ENCODE data around the gene NACA2.
"Not testable (repeated sequence)": the region's sequence is repeated elsewhere in the genome, so short reads cannot be mapped to it uniquely, and the experiment has no call there.

NACA2 gene

DNA sequence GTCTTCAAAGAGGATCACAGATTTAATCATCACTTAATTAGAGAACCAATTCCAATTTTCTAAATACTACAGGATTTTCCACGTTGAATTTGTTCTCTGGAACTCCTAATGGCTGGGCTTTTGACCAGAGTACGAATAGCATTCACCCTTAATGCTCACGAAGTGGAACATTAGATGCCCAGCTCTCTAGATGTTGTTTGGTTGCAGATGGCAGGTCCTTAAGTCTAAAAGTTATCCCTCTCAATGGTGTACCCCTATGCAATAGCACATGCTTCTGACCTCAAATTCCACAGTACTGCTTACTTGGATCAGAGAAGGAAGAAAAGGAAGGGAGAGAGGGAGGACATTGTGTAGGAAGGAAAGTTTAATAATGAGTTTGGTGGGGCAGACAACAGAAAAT is 8.6 kb upstream of the NACA2 start:
- no peak for DNase-seq (ENCODE audit: low spot score)

DNA sequence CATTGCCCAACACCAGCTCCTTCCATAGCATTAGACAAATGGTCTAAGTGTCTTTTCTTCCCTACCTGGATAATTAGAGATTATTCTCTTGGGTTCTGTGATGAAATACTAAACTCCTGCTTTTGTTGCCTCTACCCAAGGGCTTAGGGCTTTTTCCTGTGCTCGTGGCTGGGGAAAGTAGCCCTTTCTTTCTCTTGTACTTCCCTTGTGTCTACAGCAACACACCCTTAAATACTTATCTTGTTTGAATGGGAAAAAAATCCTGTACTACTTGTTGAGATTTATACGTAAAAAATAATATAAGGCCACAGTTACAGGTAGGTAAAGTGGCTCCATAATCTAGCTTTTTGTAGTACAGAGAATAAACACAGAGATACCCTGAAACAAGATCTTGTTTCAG is 7.0 kb upstream of the NACA2 start:
- no peak for DNase-seq (ENCODE audit: low spot score)

DNA sequence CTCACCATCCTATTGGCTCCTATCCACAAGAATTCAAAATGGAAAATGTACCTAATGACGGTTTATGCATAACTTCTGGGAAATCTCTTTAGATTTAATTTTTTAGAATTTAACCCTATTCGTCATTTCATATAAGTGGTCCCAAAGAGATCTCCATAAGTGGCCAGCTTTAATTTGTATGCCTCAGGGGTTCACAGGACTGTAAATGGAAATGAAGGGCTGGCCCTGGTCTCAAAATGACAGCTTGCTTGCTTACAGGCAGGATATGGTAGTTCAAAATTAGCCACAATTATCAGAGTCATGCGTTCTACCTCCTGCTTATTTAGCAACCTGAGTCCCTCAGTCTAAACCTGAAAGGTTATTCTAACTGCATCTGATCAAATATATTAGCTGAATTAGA is 6.6 kb upstream of the NACA2 start:
- no peak for DNase-seq (ENCODE audit: low spot score)

DNA sequence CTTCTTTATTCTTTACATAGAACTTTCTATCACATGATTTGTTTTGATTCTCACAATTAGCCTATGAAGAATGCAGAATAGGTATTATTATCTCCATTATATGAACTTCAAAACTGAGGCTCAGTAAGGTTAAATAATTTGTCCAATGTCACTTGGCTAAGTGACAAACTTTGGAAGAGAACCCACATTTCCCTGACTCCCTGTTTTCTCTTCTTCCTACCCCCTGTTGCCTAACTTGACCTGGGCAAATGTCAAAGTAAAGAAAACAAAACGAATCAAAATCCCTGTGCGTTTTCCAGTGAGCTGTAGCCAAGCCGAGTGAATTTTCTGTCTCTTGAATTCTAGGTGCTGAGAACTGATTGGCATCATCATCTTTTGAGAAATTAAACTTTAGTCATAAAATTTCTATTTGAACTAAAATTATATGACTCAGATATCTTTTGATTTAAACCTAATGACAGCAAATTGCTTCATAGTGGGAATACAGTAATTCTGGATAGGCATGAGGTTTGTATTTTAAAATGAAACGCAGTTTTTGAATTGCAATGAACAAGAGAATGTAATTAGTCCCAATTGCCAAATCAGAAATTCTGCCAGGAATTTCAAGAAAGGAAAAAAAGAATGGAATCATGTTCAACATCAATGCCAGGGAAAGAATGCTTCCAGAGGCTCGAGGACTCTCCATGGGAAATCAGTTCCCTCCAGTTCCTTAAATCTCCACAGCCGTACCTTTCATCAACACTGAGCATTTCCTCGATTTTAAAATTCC is 4.6 kb upstream of the NACA2 start:
- DNase-seq (ENCODE audit: low spot score): no peak

DNA sequence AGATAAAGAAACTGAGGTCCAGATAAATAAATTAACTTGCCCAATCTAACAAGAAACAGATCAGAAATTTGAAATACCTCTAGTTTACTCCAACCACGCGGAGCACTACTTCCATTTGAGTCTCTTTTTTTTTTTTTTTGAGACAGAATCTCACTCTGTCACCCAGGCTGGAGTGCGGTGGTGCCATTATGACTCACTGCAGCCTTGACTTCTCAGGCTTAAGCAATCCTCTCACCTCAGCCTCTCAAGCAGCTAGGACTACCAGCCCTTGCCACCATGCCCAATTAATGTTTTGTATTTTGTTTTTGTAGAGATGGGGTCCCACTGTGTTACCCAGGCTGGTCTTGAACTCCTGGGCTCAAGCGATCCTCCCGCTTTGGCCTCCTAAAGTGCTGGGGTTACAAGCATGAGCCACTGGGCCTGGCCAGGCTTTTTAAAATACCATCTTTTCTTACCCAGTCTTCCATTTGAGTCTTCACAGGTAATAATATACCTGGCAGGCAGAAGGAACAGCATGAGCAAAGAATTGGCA is 3.3 kb upstream of the NACA2 start:
- DNase-seq (ENCODE audit: low spot score): no peak

DNA sequence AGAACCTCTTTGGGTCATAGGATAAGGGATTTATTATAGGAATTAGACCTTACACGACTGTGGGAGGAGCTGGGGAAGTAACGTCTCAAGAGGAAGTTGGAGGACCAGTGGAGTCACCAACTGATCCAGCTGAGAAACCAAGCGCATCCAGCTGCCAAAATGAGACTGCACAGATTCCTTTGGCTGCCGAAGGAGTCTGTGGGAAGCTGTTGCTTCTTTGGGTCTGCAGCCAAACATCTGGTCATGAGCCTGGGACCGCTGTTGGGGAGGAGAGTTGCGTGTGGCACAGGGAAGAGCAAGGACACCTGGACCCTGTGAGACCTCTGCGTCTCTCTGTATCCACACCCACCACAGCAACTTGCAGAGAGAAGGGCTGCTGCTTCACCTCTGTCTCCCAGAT is 2.4 kb upstream of the NACA2 start:
- DNase-seq (ENCODE audit: low spot score): no peak

DNA sequence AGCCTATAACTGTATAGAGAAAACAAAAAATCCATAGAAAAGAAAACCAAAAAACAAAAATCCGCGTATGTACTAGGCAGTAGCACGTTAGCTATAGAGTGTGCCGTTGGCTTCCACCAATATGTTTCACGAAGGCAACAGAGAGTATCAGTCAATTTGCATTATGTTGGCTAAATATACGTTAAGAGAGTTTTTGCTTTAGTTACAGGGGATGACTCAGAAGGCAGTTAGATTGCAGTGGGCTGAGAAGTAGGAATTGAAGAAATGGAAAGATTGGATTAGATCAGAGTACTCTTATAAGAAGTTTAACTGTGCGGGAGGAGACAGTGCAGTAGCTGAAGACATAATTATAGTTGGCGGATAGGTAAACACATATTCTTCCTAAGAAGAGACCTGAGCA is 911 bp upstream of the NACA2 start:
- no peak for DNase-seq (ENCODE audit: low spot score)

DNA sequence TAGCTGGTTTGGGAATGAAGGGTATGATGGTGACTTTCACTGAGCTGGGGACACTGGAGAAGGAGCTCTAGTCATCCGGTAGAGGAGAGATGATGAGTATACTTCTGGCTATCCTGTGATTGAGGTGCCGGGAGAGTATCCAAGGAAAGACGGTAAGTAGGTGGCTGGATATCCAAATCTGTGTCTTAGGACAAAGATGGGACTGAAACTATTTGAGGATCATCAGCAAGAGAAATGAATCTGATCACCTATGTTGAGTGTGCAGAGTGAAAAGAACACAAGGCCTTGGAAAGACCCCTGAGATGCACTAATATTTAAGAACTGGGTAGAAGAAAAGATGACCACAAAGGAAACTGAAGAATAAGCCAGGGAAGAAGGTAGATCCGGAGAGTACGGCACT is 1.0 kb downstream of the NACA2 start:
- no peak for DNase-seq (ENCODE audit: low spot score)

DNA sequence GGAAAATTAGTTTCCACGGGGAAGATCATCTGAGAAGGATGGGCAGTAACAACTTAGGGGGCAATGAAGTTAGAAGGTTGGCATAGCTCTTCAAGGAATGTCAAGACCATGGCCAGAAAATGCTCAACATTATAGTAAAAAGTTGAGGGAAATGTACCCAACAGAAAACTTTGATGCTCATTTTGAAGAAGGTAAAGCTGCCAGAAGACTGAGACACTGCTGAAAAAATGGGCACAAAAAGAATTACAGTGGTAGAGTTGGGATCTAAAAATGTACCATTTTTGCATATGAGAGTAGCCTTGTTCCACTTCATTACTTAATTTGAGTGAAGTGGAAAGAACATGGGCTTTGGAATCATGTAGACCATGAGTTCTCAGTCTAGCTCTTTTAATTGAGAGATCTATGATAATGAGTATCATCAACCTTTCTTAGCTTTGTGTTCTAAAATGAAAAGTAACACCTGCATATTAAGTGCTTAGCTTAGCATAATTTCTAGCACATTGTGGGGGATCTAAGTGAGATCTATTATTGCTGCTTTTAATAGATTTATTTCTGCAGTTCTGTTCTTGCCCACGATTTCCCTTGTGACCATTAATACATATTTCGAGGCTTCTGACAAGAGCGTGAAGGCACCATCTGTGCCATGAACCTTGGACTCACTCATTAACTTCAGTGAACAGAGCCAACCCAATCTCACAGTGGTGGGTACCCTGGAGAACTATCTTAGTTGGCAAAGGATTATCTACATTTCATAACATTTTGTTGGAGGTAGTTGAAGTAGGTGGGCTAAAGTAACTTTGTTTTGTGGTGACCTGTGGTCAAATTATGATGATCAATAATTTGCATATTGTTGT is 3.0 kb downstream of the NACA2 start:
- no peak for DNase-seq (ENCODE audit: low spot score)

DNA sequence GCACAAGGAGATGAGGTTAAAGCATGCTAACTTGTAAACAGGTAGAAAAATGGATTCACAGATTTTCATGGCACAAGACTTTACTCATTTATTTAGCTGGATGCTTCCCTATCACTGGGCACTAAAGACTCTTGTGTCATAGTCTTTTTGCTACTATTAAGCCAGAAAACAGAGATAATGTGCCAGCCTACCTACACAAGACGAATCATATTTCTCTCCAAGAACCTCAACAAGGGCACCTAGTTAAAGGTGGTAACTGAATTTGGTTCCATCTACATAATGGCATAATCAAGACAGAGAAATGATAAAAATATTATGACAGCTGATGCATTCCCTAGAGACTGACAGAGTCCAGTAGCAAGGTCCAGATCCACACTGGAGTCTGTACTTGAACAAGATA is 3.8 kb downstream of the NACA2 start:
- no peak for DNase-seq (ENCODE audit: low spot score)

DNA sequence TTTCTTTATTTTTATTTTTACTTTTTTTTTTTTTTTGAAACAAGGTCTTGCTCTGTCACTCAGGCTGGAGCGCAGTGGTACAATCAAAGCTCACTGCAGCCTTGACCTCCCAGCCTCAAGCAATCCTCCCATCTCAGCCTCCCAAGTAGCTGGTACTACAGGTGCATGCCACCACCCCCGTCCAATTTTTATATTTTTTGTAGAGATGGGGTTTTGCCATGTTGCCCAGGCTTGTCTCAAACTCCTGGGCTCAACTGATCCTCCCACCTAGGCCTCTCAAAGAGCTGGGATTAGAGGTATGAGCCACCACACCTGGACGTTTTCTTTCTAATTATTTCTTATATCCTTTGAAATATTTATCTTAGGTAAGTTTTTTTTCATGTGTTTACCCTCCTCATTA is 4.4 kb downstream of the NACA2 start:
- not testable (repeated sequence) for DNase-seq (ENCODE audit: low spot score)

DNA sequence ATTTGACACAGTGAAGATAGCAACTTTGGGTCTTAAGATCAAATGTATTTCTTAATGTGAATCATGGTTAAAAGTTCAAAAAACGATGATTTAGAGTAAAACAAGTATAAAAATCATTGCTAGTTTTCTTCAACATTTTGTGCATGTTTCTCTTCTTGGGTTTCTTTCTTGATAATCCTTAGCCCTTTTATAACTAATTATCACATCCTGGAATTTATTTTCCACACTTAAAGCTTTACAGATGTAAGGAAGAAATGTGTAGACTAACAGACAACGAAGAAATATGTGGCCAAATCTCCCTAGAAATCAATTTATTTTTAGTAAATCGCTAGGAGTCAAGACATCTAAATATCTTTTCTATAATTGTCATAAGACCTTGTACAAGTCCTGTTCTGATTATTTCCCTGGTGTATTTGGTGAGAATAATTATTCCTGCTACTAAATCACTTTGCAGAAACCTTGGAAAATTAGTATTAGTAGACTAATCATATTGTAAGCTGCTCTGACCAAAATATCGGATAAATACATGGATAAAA is 4.9 kb downstream of the NACA2 start:
- no peak for DNase-seq (ENCODE audit: low spot score)

DNA sequence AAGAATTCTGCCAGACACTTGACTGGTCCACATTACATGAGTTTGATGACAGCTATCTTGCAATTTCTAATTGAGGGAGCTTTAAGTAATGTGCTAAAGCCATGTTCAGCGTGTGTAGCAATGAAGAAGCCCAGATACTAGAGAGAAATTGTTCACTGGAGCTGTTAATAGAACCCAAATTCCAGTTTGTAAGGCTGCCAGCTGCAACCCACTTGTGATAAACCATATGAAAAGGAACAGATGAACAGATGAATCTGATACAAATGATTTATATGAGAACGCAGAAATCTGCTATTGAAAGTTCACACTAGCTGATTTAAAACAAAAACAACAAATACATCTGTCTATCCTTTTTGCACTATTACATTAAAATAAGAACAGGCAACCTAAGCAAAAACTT is 6.2 kb downstream of the NACA2 start:
- no peak for DNase-seq (ENCODE audit: low spot score)

DNA sequence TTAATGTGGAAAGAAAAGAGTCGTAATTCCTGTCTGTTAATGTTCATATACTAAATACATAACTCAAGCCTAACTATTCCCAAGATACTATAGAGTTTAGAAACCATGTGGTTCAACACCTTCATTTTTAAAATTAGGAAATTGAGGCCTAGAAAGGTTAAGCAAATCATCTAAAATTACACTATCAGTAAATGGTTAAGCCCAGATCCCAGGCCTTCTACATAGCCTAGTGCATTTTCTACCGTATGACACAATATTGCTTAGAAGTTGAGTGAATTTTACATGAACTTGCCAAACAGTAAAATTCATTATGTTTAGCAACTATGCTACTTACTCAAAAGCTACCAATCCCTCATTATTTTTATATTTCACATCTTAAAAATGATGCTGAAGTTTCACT is 6.8 kb downstream of the NACA2 start:
- DNase-seq (ENCODE audit: low spot score): no peak

DNA sequence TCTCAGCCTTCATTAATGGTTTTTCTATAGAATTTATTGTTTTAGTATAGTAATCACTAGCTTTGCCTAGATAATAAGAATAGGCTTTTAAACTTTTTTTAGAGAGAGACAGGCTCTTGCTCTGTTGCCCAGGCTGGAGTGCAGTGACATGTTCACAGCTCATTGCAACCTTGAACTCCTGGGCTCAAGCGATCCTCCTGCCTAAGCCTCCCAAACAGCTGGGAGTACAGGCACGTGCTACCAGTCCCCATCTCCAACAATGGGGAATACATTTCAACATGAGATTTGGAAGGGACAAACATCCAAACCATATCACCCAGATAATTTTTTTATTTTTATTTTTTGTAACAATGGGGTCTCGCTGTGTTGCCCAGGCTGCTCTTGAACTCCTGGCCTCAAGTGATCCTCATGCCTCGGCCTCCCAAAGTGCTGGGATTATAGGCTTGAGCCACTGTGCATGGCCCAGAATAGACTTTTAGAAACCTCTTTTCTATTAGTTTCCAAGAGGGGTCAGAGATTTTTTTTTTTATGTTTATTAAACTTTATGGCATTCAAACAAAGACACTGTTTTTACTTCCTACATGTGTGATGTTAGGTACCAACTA is 7.3 kb downstream of the NACA2 start:
- no peak for DNase-seq (ENCODE audit: low spot score)

DNA sequence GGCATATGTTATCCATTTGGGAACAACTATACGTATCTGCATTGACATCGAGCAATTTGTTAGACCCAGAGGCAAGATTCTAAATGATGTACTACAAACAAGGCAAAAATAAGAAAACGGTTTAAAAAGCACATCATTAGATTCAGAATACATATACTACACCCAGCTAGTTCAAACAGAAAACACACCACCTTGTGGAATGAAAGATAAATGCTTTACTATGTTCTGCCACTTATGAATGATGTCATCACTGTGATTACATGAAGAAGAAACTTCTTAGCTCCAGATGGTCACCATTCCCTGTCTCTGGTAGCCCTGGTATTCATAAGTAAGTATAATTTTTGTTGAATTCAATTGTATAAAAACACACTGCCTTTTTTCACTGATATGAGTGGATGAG is 7.8 kb downstream of the NACA2 start:
- no peak for DNase-seq (ENCODE audit: low spot score)

DNA sequence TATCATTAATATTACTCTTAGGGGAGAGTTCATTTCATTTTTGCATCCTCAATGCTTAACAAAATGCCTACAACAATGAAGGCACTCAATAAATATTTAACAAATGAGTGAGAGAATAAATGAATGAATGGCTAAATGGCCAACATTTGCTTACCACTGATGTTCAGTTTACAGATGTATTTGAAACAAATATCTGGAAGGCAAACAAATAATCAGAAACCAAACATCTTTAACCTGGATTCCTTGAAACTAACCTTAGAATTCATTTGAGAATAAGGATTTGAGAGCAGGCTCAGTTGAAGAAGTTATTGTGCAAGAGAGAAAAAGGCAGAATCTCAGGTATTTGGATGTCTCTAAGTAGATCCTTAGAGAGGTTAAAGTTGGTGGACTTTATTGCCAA is 8.4 kb downstream of the NACA2 start:
- no peak for DNase-seq (ENCODE audit: low spot score)

DNA sequence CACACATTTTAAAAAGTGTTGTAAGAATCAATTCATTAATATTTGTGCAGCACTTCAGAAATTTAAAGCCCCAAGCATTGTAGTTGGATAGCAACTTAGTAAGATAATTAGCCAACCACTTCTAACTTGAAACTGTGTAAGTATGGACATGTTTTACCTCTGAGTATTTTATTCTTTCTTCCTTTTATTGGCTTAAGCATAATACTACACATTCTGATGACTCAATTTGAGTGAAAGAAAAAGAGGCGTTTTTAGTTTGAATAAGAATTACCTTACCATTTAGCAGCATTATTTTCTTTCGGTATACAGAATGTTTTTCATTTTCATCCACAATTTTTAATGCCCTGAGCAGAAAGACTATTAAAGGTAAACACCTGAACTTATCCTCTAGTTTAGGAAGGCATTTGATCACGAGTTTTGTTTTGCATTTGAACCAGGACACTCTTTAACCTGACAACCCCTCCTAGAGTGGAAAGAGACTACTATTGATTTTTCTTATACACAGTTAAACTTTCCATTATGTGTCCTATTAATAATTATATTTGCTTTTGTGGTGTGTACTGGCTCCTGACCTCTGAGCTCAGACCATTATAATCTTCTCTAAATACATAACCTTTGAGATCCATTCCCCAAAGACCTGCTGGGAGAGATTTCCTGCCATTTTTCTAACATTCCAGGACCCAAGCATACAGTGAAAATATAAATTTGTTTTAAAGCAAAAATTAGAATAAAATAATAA is 9.2 kb downstream of the NACA2 start:
- no peak for DNase-seq (ENCODE audit: low spot score)

DNA sequence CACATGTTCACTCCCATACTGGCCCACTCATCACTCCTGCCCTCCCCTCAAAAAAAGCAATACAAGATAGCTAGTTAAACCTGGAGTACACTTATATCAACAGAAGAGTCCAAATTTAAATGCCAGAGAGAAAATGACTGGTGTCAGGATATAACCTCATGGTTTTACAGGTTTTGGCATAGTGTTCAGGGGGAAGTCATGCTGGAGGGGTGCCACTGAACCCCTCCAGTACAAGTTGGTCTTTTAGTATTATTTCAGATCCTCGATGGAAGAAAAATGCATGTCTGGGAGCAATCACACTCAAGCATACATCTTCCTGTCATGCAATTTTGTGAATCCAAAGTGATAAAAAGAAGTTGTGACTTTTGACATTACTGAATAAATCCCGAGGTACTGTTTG is 10.5 kb downstream of the NACA2 start:
- DNase-seq (ENCODE audit: low spot score): no peak

DNA sequence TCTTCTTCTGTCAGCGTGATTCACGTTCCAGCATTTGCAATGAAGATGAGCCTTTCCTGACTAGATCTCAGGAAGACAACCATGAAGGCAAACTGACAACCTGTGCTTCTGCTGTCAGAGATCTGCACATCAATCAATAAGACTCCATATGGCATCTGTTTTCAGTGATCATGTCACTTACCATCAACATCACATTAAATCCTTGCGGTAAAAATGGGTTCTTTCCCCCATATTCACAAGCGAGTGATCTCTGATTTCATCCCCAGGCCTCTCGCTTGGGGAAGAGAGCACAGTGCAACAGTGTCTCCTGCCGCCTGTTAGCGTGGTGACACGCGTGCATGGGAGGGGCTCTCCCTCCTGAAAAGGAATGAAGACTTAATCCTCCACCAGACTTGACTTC is 11.1 kb downstream of the NACA2 start:
- no peak for DNase-seq (ENCODE audit: low spot score)

DNA sequence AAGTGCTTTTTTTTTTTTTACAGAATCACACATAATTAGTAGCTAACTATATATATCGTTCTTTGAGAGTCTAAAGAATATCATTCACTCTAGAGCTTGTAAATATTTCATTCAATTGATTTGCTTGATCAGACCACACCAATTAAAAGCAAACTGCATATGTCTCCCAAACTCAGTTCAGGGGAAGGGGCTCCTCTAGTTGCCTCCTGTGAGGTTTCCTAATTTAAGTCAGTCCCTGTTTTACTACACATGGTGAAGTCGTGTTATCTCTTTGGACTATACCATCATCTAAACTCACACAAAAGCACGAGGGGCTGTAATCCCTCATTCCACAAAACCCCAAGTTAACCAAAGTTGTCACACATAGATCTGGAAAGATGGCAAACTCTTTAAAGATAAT is 11.7 kb downstream of the NACA2 start:
- DNase-seq (ENCODE audit: low spot score): no peak

DNA sequence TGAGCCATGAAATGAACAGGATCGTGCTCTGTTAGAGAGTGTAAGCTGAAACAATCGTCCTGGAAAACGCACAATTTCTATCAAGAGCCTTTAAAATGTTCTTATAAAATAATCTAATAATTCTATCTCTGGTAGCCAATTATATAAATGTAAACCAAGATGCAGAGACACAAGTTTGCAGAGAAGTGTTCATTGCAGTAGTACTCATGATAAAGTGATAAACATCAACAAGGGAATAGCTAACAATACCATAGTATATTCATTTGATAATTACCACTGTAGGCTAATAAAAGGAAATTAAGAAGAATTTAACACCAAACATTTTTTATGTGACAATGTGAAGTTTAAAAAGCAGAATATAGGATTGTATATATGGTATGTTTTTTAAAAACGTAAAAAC is 12.4 kb downstream of the NACA2 start:
- no peak for DNase-seq (ENCODE audit: low spot score)

Data from pons (tissue), 1 donor.